GM19324 (cell line): ENCODE measurements around the gene MPV17L2.

Source experiments
- ATAC-seq: cut with Tn5 transposase; IDR thresholded peaks from one replicate; pipeline ENCODE4 v1.9.1; 2021; ENCODE audit warnings: mild to moderate bottlenecking, moderate library complexity; ENCODE audit not compliant: unreplicated experiment, low FRiP score

The MPV17L2 gene

DNA sequence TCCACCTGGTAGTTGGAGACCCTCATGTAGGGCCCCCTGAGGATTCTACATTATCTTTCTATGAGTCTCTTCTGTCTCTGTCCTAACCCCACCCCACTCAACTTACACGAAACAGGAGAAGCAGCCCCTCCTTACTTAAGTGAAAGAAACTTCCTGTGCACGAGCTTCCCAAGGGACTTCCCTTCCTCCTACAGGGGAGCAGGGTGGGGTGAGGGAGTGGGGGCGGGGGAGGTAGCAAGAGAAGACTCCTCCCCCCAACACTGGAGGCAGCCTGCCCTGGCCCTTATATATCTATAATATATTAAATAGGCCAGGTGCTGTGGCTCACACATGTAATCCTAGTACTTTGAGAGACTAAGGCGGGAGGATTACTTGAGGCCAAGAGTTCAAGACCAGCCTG, 38.8 kb downstream of the MPV17L2 start:
- no peak for ATAC-seq

DNA sequence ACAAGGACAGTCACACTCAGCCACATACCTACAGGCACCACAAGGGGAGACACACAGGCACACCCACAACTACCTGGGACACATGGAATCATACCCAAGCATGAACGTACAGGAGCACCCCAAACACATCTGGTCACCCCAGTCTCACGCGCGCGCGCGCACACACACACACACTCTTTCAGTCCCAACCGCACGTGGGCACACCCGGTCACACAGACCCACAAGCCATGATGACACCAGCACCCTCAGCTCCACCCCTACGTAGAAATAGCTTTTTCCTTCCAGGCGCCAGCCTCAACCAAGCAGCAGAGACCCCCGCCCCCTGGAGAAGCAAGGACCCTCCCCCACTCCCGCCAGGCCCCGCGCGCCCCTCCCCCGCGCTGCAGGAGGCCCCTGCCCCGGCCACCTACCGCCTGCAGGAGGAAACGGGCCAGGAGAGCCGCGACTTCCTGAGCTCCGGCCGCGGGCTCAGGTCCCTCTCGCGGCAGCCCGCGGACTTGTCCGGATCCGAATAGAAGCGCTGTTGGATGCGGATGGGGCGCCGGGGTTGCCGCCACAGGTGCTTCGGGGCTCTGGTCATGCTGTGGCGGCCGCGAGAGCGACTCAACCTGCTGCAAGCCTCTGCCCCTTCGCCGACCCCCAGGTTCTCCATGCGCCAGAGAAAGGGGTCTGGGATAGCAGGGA, 39.7 kb downstream of the MPV17L2 start:
- ATAC-seq: no peak

DNA sequence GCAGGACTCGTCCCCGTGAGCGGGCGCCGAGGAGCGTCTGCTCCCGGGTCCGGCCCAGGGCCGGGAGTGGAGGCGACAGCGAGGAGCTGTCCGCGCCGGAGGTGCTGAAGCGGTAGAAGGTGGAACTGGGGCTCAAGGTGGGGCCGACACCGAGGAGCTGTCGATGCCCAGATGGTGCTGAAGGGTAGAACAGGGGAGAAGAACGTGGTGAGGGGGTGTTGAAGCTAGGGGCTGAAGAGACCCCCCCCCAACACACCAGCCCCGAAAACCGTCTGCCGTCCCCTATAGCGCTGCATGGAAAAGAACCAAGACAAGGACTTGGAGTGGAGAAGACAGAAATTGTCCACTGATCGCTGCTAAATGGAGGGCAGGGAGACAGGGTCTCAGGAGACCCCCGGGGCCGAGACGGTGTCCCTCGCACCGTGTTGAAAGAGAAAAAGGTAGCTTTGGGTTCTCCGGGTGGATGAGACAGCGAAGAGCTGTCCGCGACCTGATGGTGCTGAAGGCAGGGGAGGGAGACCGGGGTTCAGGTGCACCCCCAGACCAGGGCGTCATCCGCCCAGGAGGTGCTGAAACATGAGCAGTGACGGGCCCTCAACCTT, 40.3 kb downstream of the MPV17L2 start:
- no peak for ATAC-seq

DNA sequence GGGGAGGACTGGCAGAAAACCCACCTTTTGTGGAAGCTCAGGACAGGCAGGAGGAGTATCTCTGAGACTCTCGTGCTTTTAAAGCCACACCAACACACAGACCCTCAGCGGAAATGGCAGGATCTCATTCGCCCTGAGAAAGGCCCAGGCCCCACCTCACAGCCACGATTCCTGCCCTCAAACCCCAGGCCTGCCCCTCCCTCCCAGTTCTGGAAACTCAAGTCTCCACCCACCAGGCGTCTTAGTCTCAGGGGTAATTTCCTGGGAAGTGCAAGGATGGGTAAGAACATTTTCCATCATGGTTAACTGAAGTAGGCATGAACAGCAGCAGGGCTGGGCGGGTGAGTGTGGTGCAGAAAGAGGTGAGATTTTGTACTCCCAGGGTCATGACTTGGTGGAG, 41.2 kb downstream of the MPV17L2 start:
- ATAC-seq: no peak

DNA sequence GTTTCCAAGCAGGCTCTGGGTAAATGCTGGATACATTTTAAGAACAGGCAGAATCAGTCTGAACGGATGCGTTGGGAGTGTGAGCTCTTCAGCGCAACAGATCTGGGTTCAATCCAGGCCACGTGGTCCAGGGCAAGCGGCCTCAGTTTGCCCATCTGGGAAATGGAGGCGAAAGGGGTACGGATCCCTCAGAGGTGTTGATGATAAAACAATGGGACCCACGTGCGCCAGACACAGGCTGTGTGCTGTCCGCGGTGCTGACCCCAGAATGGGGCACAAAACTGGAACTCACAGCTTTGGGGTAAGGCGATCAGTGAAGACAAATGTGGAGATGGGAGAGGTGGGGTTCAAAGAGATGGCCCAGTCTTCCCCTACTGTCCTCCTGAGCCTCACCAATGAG, 46.3 kb downstream of the MPV17L2 start:
- no peak for ATAC-seq

DNA sequence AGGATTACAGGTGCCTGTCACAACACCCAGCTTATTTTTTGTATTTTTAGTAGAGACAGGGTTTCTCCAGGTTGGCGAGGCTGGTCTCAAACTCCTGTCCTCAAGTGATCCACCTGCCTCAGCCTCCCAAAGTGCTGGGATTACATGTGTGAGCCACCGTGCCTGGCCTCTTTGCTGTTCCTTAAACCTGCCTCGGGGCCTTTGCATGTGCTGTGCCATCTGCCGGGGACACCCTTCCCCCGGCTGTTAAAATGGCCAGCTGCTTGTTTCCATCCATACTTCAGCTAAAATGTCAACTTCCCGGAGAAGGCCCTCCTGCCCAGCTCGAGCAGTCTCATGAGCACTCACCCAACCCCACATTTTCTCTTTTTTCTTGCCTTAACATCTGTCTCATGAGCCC, 52.3 kb downstream of the MPV17L2 start:
- ATAC-seq: no peak
